Fibroblast of lung (primary cell): ENCODE data around the gene ZFC3H1.

ENCODE experiments used
- EZH2 ChIP-seq: IDR thresholded peaks from 2 replicates; pipeline ENCODE4 v1.5.1; 2012; ENCODE audit warnings: low read length, control low read depth, mild to moderate bottlenecking; ENCODE audit errors: missing control alignments
- TF ChIP-seq, protein P1 (sequence below), 2 donors: IDR thresholded peaks in 1 of 2; conservative IDR thresholded peaks in 1 of 2; 1 replicate in 1 of 2; 2 replicates in 1 of 2; pipeline ENCODE4 v1.5.1; 2011 to 2012; ENCODE audit warnings: low read length in 2 of 2, control low read depth in 1 of 2, inconsistent platforms in 1 of 2, low read depth in 1 of 2, mild to moderate bottlenecking in 1 of 2

- TF ChIP-seq, protein P1, sequence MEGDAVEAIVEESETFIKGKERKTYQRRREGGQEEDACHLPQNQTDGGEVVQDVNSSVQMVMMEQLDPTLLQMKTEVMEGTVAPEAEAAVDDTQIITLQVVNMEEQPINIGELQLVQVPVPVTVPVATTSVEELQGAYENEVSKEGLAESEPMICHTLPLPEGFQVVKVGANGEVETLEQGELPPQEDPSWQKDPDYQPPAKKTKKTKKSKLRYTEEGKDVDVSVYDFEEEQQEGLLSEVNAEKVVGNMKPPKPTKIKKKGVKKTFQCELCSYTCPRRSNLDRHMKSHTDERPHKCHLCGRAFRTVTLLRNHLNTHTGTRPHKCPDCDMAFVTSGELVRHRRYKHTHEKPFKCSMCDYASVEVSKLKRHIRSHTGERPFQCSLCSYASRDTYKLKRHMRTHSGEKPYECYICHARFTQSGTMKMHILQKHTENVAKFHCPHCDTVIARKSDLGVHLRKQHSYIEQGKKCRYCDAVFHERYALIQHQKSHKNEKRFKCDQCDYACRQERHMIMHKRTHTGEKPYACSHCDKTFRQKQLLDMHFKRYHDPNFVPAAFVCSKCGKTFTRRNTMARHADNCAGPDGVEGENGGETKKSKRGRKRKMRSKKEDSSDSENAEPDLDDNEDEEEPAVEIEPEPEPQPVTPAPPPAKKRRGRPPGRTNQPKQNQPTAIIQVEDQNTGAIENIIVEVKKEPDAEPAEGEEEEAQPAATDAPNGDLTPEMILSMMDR (conservative IDR thresholded peaks at IDR 0.05 in 1 of 2, IDR thresholded peaks at IDR 0.05 in 1 of 2; ENCODE audit: low read depth in 1 of 2, low read length in 2 of 2), result no peak
- TF ChIP-seq EZH2, result no peak
Measured at GRCh38 chr12:71578694-71579258, 84.9 kb downstream of the ZFC3H1 start.
